GM23248 (cell line): ENCODE results near the gene DCAF5. TPM values are rescaled to one million over a fixed set of nuclear protein-coding genes. Genes with fewer than 3 reads are reported as not detected.

ENCODE experiments used
- DNase-seq: peaks from one replicate; pipeline ENCODE4 v3.0.0-alpha.2; 2015
- H2AFZ ChIP-seq: fragments of 200-600 bp; sonication (generic); 2 replicates; pipeline ENCODE4 v1.6.1; 2016; ENCODE audit warnings: antibody characterized with exemption
- H3F3A ChIP-seq: fragments of 200-600 bp; sonication (generic); 2 replicates; pipeline ENCODE4 v1.6.1; 2016; ENCODE audit warnings: mild to moderate bottlenecking, antibody characterized with exemption, mixed run types; ENCODE audit not compliant: insufficient read depth
- H3K27ac ChIP-seq: fragments of 200-600 bp; sonication (generic); 2 replicates; pipeline ENCODE4 v1.5.1; 2016; ENCODE audit warnings: mild to moderate bottlenecking
- H3K27me3 ChIP-seq: fragments of 200-600 bp; sonication (generic); replicated peaks from 2 replicates; pipeline ENCODE4 v1.6.1; 2016; ENCODE audit warnings: mild to moderate bottlenecking; ENCODE audit not compliant: insufficient read depth
- H3K36me3 ChIP-seq: fragments of 200-600 bp; sonication (generic); 2 replicates; pipeline ENCODE4 v1.6.1; 2016; ENCODE audit warnings: low read depth, mild to moderate bottlenecking
- H3K4me1 ChIP-seq: fragments of 200-600 bp; sonication (generic); 2 replicates; pipeline ENCODE4 v1.6.1; 2016; ENCODE audit warnings: mild to moderate bottlenecking; ENCODE audit not compliant: insufficient read depth
- H3K4me2 ChIP-seq: fragments of 200-600 bp; sonication (generic); one replicate; pipeline ENCODE4 v1.6.1; 2016; ENCODE audit warnings: mild to moderate bottlenecking; ENCODE audit not compliant: unreplicated experiment
- H3K4me3 ChIP-seq: fragments of 200-600 bp; sonication (generic); 2 replicates; pipeline ENCODE4 v1.5.1; 2016; ENCODE audit warnings: mild to moderate bottlenecking
- H3K79me2 ChIP-seq: fragments of 200-600 bp; sonication (generic); 2 replicates; pipeline ENCODE4 v1.6.1; 2016; ENCODE audit warnings: mild to moderate bottlenecking; ENCODE audit not compliant: insufficient read depth
- H3K9ac ChIP-seq: fragments of 200-600 bp; sonication (generic); 2 replicates; pipeline ENCODE4 v1.6.1; 2016; ENCODE audit warnings: mild to moderate bottlenecking
- H3K9me2 ChIP-seq: fragments of 200-600 bp; sonication (generic); 2 replicates; pipeline ENCODE4 v1.6.1; 2016; ENCODE audit warnings: mixed run types, mild to moderate bottlenecking, moderate library complexity; ENCODE audit not compliant: insufficient read depth
- H3K9me3 ChIP-seq: fragments of 200-600 bp; sonication (generic); one replicate; pipeline ENCODE4 v1.6.1; 2017; ENCODE audit warnings: low read depth
- H4K20me1 ChIP-seq: fragments of 200-600 bp; sonication (generic); 2 replicates; pipeline ENCODE4 v1.6.0; 2016; ENCODE audit not compliant: insufficient read depth
- EZH2 ChIP-seq: fragments of 200-600 bp; sonication (generic); IDR thresholded peaks from 2 replicates; pipeline ENCODE4 v1.6.1; 2018; ENCODE audit warnings: antibody characterized with exemption, mild to moderate bottlenecking; ENCODE audit not compliant: insufficient read depth, poor library complexity, severe bottlenecking
- EZH2phosphoT487 ChIP-seq: fragments of 200-600 bp; sonication (generic); IDR thresholded peaks from 2 replicates; pipeline ENCODE4 v1.6.1; 2018; ENCODE audit warnings: antibody characterized with exemption, moderate library complexity, mild to moderate bottlenecking, low read depth; ENCODE audit not compliant: insufficient read depth
- WGBS, 2 experiments: methylation state at CpG; one replicate each; pipeline ENCODE4 v1.1.6; 2015 to 2017; ENCODE audit warnings: low lambda C conversion rate in 2 of 2, low coverage in 1 of 2; ENCODE audit errors: missing lambda C conversion rate in 2 of 2; 5-methylcytosine and 5-hydroxymethylcytosine counted together
- in situ Hi-C: fragments of 300-500 bp; cut with MboI; formaldehyde crosslinking; loops from 2 replicates; pipeline ENCODE4 v1.15.0; 2020
- polyA plus RNA-seq: library from polyadenylated mRNA; unstranded; fragments of >200 nt; fragmentation: Nextera tagmentation; extraction: Ambion mirVana; gene quantifications from 2 replicates; pipeline ENCODE4 v1.2.1, GENCODE V29; 2016
- total RNA-seq: library from RNA; depleted of rRNA; stranded (reverse); fragments of >200 nt; shearing (Covaris generic); gene quantifications from 2 replicates; pipeline ENCODE4 v1.2.3, GENCODE V29; 2014

DCAF5 gene
- total and polyA plus RNA-seq, 2 experiments from 2014 or later: 24.5 to 26.4 TPM

GRCh38 chr14:69107407-69108003 is 45.4 kb downstream of the DCAF5 start:
- Histone ChIP-seq H3K4me2 (no peak overlapping the region), H4K20me1 (no peaks in the 10 kb centered on the region), H3K4me1 (peaks cover 11% of the 10 kb centered on the region), H2AFZ (no peak overlapping the region), H3K4me3 (no peak overlapping the region), H3K9me3 (no peaks in the 10 kb centered on the region), H3K79me2 (peaks cover 29% of the 10 kb centered on the region), H3K27ac (no peak overlapping the region), H3F3A (peaks cover 32% of the 10 kb centered on the region), H3K27me3 (no peaks in the 10 kb centered on the region), H3K9me2 (no peaks in the 10 kb centered on the region), H3K36me3 (peaks cover 20% of the 10 kb centered on the region; the same call in 1 of the 2 replicates), H3K9ac (no peak overlapping the region)
- no peak for TF ChIP-seq EZH2phosphoT487
- TF ChIP-seq EZH2: no peak
- WGBS, 2 experiments: 25 to 26% methylated on average over 3 of the region's 3 CpGs
- DNase-seq: peak; percentile 85
- in situ Hi-C loops: no loop called here

- DNase-seq: no peak
- H3K4me1 ChIP-seq: peaks cover 10% of the 10 kb centered on the region
- H3K4me2 ChIP-seq: no peak overlapping the region
- no peak for TF ChIP-seq EZH2
- TF ChIP-seq EZH2phosphoT487: no peak
- peaks cover 20% of the 10 kb centered on the region; the same call in 1 of the 2 replicates for H3K36me3 ChIP-seq
- H3K27ac ChIP-seq: no peak overlapping the region
- no peaks in the 10 kb centered on the region for H4K20me1 ChIP-seq
- WGBS, 2 experiments: 93 to 95% methylated on average over 5 of the region's 5 CpGs
- no peak overlapping the region for H3K9ac ChIP-seq
- H3F3A ChIP-seq: peaks cover 32% of the 10 kb centered on the region
- H2AFZ ChIP-seq: no peak overlapping the region
- peaks cover 39% of the 10 kb centered on the region for H3K79me2 ChIP-seq
- no peaks in the 10 kb centered on the region for H3K9me3 ChIP-seq
- in situ Hi-C loops: no loop called here
- H3K4me3 ChIP-seq: no peak overlapping the region
- H3K9me2 ChIP-seq: no peaks in the 10 kb centered on the region
- no peaks in the 10 kb centered on the region for H3K27me3 ChIP-seq
Measured at GRCh38 chr14:69106451-69106850, 46.5 kb downstream of the DCAF5 start.

- H2AFZ ChIP-seq: no peak overlapping the region
- no peaks in the 10 kb centered on the region for H4K20me1 ChIP-seq
- TF ChIP-seq EZH2: no peak
- H3K27ac ChIP-seq: peak overlapping the region; percentile 47
- DNase-seq: peak; percentile 92
- peaks cover 17% of the 10 kb centered on the region for H3K4me1 ChIP-seq
- H3F3A ChIP-seq: peaks cover 41% of the 10 kb centered on the region
- H3K27me3 ChIP-seq: no peaks in the 10 kb centered on the region
- peaks cover 47% of the 10 kb centered on the region for H3K79me2 ChIP-seq
- H3K4me2 ChIP-seq: no peak overlapping the region
- H3K36me3 ChIP-seq: peaks cover 20% of the 10 kb centered on the region; the same call in 1 of the 2 replicates
- H3K9me3 ChIP-seq: no peaks in the 10 kb centered on the region
- H3K4me3 ChIP-seq: no peak overlapping the region
- 36% methylated on average over 2 of the region's 2 CpGs for WGBS, 2 experiments
- in situ Hi-C loops: no loop called here
- no peaks in the 10 kb centered on the region for H3K9me2 ChIP-seq
- H3K9ac ChIP-seq: no peak overlapping the region
Measured at GRCh38 chr14:69105326-69105725, 47.6 kb downstream of the DCAF5 start.

- peaks cover 31% of the 10 kb centered on the region for H3F3A ChIP-seq
- H3K9ac ChIP-seq: peak overlapping the region; percentile 51
- TF ChIP-seq EZH2phosphoT487: no peak
- no peak for TF ChIP-seq EZH2
- WGBS, 2 experiments: 0 to 2% methylated on average over 4 of the region's 4 CpGs
- H3K79me2 ChIP-seq: peaks cover 75% of the 10 kb centered on the region
- no peaks in the 10 kb centered on the region for H3K9me3 ChIP-seq
- H3K27me3 ChIP-seq: no peaks in the 10 kb centered on the region
- H2AFZ ChIP-seq: no peak overlapping the region
- no peak overlapping the region for H3K4me3 ChIP-seq
- peaks cover 17% of the 10 kb centered on the region for H3K4me1 ChIP-seq
- DNase-seq: peak; percentile 95
- no peak overlapping the region for H3K4me2 ChIP-seq
- H4K20me1 ChIP-seq: no peaks in the 10 kb centered on the region
- peak overlapping the region; percentile 82 for H3K27ac ChIP-seq
- peaks cover 11% of the 10 kb centered on the region; the same call in 1 of the 2 replicates for H3K36me3 ChIP-seq
- no peaks in the 10 kb centered on the region for H3K9me2 ChIP-seq
- in situ Hi-C loops: no loop called here
Measured at GRCh38 chr14:69101331-69101826, 51.5 kb downstream of the DCAF5 start.
